ENCODE measurements around the gene CHCHD6. TPM values are rescaled to one million over a fixed set of nuclear protein-coding genes. Genes with fewer than 3 reads are reported as not detected.

CHCHD6 gene
- total and polyA plus RNA-seq, 2 of the 4 experiments (the other 2 are of a cell fraction): 18.8 to 28.9 TPM

DNA sequence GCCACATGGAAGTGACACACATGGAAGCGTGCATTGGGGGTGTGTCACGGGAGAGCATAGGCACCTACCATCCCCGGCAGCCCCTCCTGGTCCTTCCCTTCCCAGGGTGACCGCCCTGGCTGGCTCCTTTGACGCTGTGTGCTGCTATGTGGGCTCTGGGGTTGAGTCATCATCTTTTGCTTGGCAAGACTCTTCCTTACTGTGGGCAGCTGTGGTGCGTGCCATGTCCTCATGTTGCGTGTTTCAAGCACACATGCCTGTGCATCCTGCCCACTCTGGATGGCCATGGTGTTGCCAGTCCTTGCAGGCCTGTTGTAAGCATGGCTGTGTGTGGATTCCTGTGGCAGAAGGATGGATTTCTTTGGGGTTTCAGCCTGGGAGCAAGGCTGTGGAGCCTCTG lies 292.9 kb downstream of the CHCHD6 start:
- no TSS peak for BruUV-seq (replicated peaks)
- Histone ChIP-seq H3K4ac (ENCODE audit: low read depth, low read length) (no peak overlapping the region), H2BK20ac (ENCODE audit: low read depth, low read length) (no peak overlapping the region), H3K9me3 (ENCODE audit: control insufficient read depth, insufficient read depth, low read length) (no peaks in the 10 kb centered on the region), H3K36me3 (ENCODE audit: control insufficient read depth, insufficient read depth, low read length) (peaks cover 20% of the 10 kb centered on the region; the same call in 1 of the 2 replicates), H2BK15ac (ENCODE audit: low read depth, low read length) (no peak overlapping the region), H4K8ac (ENCODE audit: low read depth in 2 of 2, low read length in 2 of 2) (no peak overlapping the region), H4K5ac (ENCODE audit: low read depth, low read length) (no peak overlapping the region), H3K23ac (ENCODE audit: low read depth, low read length) (no peak overlapping the region), H2AK5ac (ENCODE audit: low read depth, low read length) (no peak overlapping the region), H3K9ac (ENCODE audit: low read depth, low read length) (no peak overlapping the region), H3K4me3 (ENCODE audit: insufficient read depth, low read depth, low read length) (no peak overlapping the region), H3K56ac (ENCODE audit: extremely low read depth, insufficient read depth, low read length) (no peak overlapping the region), H4K91ac (ENCODE audit: insufficient read depth, low read depth, low read length) (no peak overlapping the region), H3K14ac (replicated peaks; ENCODE audit: low read depth, low read length) (no peak overlapping the region), H2BK5ac (ENCODE audit: low read depth, low read length, poor library complexity, severe bottlenecking) (no peak overlapping the region), H3K27ac (ENCODE audit: insufficient read depth, low read length) (no peak overlapping the region), H2AK9ac (replicated peaks; ENCODE audit: low read depth, low read length, poor library complexity) (peak overlapping the region; percentile 70), H3K27me3 (ENCODE audit: control insufficient read depth, insufficient read depth, low read length) (no peaks in the 10 kb centered on the region), H3K4me1 (ENCODE audit: control insufficient read depth, insufficient read depth, low read length) (peaks cover 10% of the 10 kb centered on the region), H3K18ac (ENCODE audit: low read depth, low read length) (no peak overlapping the region), H3K4me2 (ENCODE audit: low read depth, low read length) (no peak overlapping the region), H3K79me1 (ENCODE audit: low read depth in 1 of 2, low read length in 2 of 2) (peaks cover 28 to 70% of the 10 kb centered on the region in 2 experiments), H2BK120ac (ENCODE audit: low read depth, low read length) (no peak overlapping the region), H2AFZ (replicated peaks; ENCODE audit: low read length, poor library complexity) (peak overlapping the region; percentile 12), H3K9me1 (ENCODE audit: insufficient read depth, low read length) (peaks cover 19% of the 10 kb centered on the region; the same call in 1 of the 2 replicates), H4K20me1 (ENCODE audit: insufficient read depth, low read length) (peaks cover 65% of the 10 kb centered on the region)
- DNase-seq (peak; percentile 15), ATAC-seq (ENCODE audit: low read depth) (no peak)
- intact Hi-C loops (cut with micrococcal nuclease) (no loop called here), in situ Hi-C loops (cut with MboI; ENCODE audit: low sequenced_read_pairs) (no loop called here), dilution Hi-C loops (cut with HindIII; ENCODE audit: low sequenced_read_pairs, unreplicated experiment) (no loop called here)
- 100% methylated on average over 1 of the region's 7 CpGs; no CpG with 5 or more reads in 1 of the 2 experiments for WGBS, 2 experiments (ENCODE audit: extremely low coverage in 2 of 2, insufficient read length in 1 of 2)
- ChIA-PET CTCF (no interaction called here), POLR2A (ENCODE audit: unreplicated experiment) (no interaction called here)
- TF ChIP-seq BHLHE40 (IDR thresholded peaks at IDR 0.05; ENCODE audit: low read depth, low read length) (no peak), RAD21 (IDR thresholded peaks at IDR 0.05; ENCODE audit: low read length) (no peak), RFX5 (IDR thresholded peaks at IDR 0.05; ENCODE audit: low read depth, low read length) (no peak), CHD1 (IDR thresholded peaks at IDR 0.05; ENCODE audit: low read depth, low read length) (no peak), NFE2L2 (IDR thresholded peaks at IDR 0.05; ENCODE audit: low read depth, low read length) (no peak), POLR2A (IDR thresholded peaks at IDR 0.05; ENCODE audit: low read depth, low read length) (no peak), MAFK (IDR thresholded peaks at IDR 0.05; ENCODE audit: low read depth, low read length) (no peak), RCOR1 (IDR thresholded peaks at IDR 0.05; ENCODE audit: insufficient replicate concordance, low read length) (no peak), SMC3 (IDR thresholded peaks at IDR 0.05; ENCODE audit: low read depth, low read length) (no peak), MXI1 (IDR thresholded peaks at IDR 0.05; ENCODE audit: borderline replicate concordance, low read depth, low read length) (no peak), CEBPB (IDR thresholded peaks at IDR 0.05; ENCODE audit: low read depth, low read length) (no peak)
- TF ChIP-seq, protein P1, sequence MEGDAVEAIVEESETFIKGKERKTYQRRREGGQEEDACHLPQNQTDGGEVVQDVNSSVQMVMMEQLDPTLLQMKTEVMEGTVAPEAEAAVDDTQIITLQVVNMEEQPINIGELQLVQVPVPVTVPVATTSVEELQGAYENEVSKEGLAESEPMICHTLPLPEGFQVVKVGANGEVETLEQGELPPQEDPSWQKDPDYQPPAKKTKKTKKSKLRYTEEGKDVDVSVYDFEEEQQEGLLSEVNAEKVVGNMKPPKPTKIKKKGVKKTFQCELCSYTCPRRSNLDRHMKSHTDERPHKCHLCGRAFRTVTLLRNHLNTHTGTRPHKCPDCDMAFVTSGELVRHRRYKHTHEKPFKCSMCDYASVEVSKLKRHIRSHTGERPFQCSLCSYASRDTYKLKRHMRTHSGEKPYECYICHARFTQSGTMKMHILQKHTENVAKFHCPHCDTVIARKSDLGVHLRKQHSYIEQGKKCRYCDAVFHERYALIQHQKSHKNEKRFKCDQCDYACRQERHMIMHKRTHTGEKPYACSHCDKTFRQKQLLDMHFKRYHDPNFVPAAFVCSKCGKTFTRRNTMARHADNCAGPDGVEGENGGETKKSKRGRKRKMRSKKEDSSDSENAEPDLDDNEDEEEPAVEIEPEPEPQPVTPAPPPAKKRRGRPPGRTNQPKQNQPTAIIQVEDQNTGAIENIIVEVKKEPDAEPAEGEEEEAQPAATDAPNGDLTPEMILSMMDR (conservative IDR thresholded peaks at IDR 0.05; ENCODE audit: low read depth, low read length): no peak
- TF ChIP-seq, protein P2, sequence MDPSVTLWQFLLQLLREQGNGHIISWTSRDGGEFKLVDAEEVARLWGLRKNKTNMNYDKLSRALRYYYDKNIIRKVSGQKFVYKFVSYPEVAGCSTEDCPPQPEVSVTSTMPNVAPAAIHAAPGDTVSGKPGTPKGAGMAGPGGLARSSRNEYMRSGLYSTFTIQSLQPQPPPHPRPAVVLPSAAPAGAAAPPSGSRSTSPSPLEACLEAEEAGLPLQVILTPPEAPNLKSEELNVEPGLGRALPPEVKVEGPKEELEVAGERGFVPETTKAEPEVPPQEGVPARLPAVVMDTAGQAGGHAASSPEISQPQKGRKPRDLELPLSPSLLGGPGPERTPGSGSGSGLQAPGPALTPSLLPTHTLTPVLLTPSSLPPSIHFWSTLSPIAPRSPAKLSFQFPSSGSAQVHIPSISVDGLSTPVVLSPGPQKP (IDR thresholded peaks at IDR 0.05; ENCODE audit: borderline replicate concordance, low read depth, low read length): no peak
- TF ChIP-seq, protein P3, sequence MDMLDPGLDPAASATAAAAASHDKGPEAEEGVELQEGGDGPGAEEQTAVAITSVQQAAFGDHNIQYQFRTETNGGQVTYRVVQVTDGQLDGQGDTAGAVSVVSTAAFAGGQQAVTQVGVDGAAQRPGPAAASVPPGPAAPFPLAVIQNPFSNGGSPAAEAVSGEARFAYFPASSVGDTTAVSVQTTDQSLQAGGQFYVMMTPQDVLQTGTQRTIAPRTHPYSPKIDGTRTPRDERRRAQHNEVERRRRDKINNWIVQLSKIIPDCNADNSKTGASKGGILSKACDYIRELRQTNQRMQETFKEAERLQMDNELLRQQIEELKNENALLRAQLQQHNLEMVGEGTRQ (IDR thresholded peaks at IDR 0.05; ENCODE audit: low read depth, low read length): no peak

Data from IMR-90 (cell line).